Chondrocyte (in vitro differentiated cells): Measurements from ENCODE around the gene COASY. TPM values are rescaled to one million over a fixed set of nuclear protein-coding genes. Genes with fewer than 3 reads are reported as not detected.

Experiments
- DNase-seq: peaks from one replicate; pipeline ENCODE4 v3.0.0; 2021; ENCODE audit warnings: mixed read lengths, low spot score
- H3K27ac Mint-ChIP-seq: one replicate; pipeline ENCODE4 v1.8.0; 2021; ENCODE audit warnings: mild to moderate bottlenecking, moderate library complexity, mixed read lengths; ENCODE audit not compliant: unreplicated experiment
- H3K27me3 Mint-ChIP-seq: 2 replicates; pipeline ENCODE4 v1.8.0; 2021; ENCODE audit warnings: low read depth, mixed read lengths
- H3K36me3 Mint-ChIP-seq: 2 replicates; pipeline ENCODE4 v1.8.0; 2021; ENCODE audit warnings: low read depth, mixed read lengths
- H3K4me1 Mint-ChIP-seq: 2 replicates; pipeline ENCODE4 v1.8.0; 2021; ENCODE audit warnings: low read depth, mild to moderate bottlenecking, mixed read lengths
- H3K4me3 Mint-ChIP-seq: one replicate; pipeline ENCODE4 v1.8.0; 2021; ENCODE audit warnings: mild to moderate bottlenecking, moderate library complexity, mixed read lengths; ENCODE audit not compliant: unreplicated experiment
- H3K9me3 Mint-ChIP-seq: 2 replicates; pipeline ENCODE4 v1.8.0; 2021; ENCODE audit warnings: low read depth, mixed read lengths
- total RNA-seq: library from RNA; stranded (reverse); gene quantifications from 3 replicates; pipeline ENCODE4 v1.2.1, GENCODE V29; 2021
- TF ChIP-seq, protein P1 (sequence below): fragments of 200-600 bp; sonication (generic); IDR thresholded peaks from 2 replicates; pipeline ENCODE4 v1.5.0; 2021; ENCODE audit warnings: antibody characterized with exemption, mild to moderate bottlenecking, moderate library complexity

The COASY gene
- total RNA-seq, 1 donor from 2014 or later: 31.2 TPM

GRCh38 chr17:42577532-42578281 lies 15.8 kb downstream of the COASY start, which contains the start of gene PSMC3IP:
Gene PSMC3IP, minus strand, starts transcription at chr17:42577729. Its CDS starts 43 bp downstream, at chr17:42577686.
- Mint-ChIP-seq H3K27me3 (no peaks in the 10 kb centered on the region), H3K36me3 (peaks cover 12% of the 10 kb centered on the region), H3K9me3 (no peaks in the 10 kb centered on the region), H3K27ac (peak within 1 kb of the TSS; percentile 98), H3K4me1 (peaks cover 25% of the 10 kb centered on the region), H3K4me3 (peak within 1 kb of the TSS; percentile 87)
- DNase-seq: peak; percentile 98
- TF ChIP-seq, protein P1, sequence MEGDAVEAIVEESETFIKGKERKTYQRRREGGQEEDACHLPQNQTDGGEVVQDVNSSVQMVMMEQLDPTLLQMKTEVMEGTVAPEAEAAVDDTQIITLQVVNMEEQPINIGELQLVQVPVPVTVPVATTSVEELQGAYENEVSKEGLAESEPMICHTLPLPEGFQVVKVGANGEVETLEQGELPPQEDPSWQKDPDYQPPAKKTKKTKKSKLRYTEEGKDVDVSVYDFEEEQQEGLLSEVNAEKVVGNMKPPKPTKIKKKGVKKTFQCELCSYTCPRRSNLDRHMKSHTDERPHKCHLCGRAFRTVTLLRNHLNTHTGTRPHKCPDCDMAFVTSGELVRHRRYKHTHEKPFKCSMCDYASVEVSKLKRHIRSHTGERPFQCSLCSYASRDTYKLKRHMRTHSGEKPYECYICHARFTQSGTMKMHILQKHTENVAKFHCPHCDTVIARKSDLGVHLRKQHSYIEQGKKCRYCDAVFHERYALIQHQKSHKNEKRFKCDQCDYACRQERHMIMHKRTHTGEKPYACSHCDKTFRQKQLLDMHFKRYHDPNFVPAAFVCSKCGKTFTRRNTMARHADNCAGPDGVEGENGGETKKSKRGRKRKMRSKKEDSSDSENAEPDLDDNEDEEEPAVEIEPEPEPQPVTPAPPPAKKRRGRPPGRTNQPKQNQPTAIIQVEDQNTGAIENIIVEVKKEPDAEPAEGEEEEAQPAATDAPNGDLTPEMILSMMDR: peak; percentile 46

DNA sequence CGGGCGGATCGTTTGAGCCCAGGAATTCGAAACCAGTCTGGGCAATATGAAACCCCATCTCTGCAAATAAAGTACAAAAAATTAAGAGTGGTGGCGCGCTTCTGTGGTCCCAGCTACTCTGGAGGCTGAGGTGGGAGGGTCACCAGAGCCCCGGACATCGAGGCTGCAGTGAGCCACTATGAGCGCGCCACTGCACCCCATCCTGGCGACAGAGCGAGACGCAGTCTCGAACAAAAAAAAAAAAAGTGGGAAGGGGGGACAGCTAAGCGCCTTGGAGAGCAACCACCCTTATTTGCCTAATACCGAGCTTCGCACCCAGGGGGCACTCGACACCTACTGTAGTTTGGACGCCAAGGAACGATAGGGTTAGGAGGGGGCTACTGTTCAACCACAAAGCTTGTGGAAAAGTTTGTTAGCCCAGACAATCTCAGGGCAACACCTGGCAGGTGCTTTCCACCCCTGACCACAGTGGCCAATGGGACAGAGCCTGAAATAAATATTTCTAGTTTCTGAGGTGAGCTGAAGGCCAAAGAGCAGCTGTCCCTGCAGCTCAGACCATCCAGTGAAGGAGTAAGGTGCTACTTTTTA lies 16.4 kb downstream of the COASY start:
- TF ChIP-seq, protein P1: peak; percentile 85
- Mint-ChIP-seq H3K27ac (peak overlapping the region; percentile 98), H3K9me3 (no peaks in the 10 kb centered on the region), H3K27me3 (no peaks in the 10 kb centered on the region), H3K4me3 (peak overlapping the region; percentile 87), H3K4me1 (peaks cover 25% of the 10 kb centered on the region), H3K36me3 (peaks cover 13% of the 10 kb centered on the region)
- DNase-seq: no peak

DNA sequence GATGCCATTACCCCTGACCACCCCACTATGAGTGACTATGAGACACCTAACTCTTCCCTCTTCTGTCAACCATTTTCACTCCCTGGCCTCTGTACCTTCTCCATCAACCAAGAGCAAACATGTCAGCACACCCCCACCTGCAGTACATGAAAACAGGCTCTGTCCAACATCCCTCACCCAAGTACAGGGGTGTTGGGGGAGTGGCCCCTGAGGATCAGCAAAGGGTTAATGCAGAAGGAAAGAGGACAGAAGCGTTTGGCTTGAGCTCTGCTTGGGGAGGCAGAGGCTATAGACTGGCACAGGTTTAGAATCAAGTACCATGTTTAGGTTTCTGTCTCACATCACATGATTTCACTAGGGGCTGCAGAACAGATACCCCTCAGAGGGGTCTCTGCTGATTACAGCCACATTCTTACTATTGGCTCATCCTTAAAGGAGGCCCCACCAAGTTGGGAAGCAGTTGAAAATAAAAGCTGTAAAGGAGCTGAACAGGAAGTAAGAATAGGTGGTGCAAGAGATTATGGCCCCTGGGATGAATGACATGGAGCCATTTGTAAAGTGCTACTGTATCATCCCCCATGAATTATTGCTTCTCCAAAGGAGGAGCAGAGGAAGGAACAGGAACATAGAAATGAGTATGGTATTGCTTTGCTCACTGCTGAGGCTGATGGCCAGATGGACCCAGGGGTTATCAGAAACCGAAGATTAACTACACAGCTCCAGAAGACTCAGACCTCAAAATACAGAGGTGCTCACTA lies 18.0 kb downstream of the COASY start:
- Mint-ChIP-seq H3K27ac (peak overlapping the region; percentile 37), H3K36me3 (peaks cover 14% of the 10 kb centered on the region), H3K9me3 (no peaks in the 10 kb centered on the region), H3K4me3 (no peak overlapping the region), H3K4me1 (peaks cover 25% of the 10 kb centered on the region), H3K27me3 (no peaks in the 10 kb centered on the region)
- no peak for DNase-seq
- TF ChIP-seq, protein P1: no peak

DNA sequence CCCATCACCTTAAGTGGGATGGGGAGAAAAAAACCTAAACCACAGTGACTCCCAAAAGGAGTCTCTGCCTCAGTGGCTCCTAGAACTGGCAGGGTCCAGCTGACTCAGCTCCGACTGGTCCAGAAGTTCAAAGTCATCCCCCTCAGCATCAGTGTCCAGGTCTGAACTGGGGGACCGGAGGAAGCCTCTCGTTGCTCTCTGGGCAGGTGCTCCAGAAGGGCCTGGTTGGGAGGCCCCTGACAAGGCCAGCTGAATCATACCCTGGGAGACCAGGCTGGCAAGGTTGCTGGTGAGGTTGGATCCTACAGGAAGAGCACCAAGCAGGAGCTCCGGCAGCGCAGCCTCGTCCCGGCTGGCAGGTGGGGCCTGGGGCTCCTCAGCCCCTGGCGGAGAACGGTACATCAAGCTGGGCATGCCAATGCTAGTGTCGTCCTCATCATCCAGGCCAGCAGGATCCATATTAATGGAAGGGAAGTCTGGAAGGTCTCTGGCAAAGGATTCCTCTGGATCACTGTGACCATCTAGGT lies 19.9 kb downstream of the COASY start:
- Mint-ChIP-seq H3K4me3 (no peak overlapping the region), H3K36me3 (peaks cover 17% of the 10 kb centered on the region), H3K27me3 (no peaks in the 10 kb centered on the region), H3K4me1 (peaks cover 15% of the 10 kb centered on the region), H3K9me3 (no peaks in the 10 kb centered on the region), H3K27ac (no peak overlapping the region)
- TF ChIP-seq, protein P1: no peak
- no peak for DNase-seq

GRCh38 chr17:42584880-42585279 lies 22.9 kb downstream of the COASY start:
- no peak for DNase-seq
- Mint-ChIP-seq H3K4me3 (no peak overlapping the region), H3K27me3 (no peaks in the 10 kb centered on the region), H3K4me1 (peaks cover 2% of the 10 kb centered on the region), H3K36me3 (peaks cover 24% of the 10 kb centered on the region), H3K9me3 (no peaks in the 10 kb centered on the region), H3K27ac (no peak overlapping the region)
- TF ChIP-seq, protein P1: no peak
